Stimulated activated CD4-positive, alpha-beta T cell treated with anti-CD3 and anti-CD28 coated beads, Interleukin-1b, Interleukin-23, amount 100 ng/mL, for 1 hour (primary cell): Measurements from ENCODE around the gene C1QTNF9B.
"Not testable (repeated sequence)": the region's sequence is repeated elsewhere in the genome, so short reads cannot be mapped to it uniquely, and the experiment has no call there.

Experiments used
- DNase-seq, 2 donors: peaks; one replicate each; pipeline ENCODE4 v3.0.0-alpha.2; 2020; ENCODE audit warnings: low read depth in 2 of 2

Gene C1QTNF9B

DNA sequence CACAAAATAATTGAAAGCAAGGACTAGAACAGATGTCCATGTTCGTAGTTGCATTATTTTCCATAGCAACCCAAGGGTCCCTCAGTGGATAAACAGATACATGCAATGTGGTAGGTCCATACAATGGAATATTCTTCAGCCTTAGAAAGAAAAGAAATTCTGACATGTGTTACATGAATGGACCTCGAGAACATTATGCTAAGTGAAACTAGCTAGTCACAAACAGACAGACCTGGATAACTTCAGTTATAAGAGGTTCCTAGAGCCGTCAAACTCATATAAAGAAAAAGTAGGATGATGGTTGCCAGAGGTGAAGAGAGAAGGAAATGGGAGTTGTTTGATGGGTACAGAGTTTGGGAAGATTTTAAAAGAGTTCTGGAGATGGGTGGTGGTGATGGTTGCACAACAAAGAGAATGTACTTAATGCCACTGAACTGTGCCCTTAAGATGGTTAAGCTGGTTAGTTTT is at the start of gene C1QTNF9B:
Gene C1QTNF9B (minus strand): TSS at position 51 of the 468 bp plus-strand sequence.
- DNase-seq = not testable (repeated sequence)

DNA sequence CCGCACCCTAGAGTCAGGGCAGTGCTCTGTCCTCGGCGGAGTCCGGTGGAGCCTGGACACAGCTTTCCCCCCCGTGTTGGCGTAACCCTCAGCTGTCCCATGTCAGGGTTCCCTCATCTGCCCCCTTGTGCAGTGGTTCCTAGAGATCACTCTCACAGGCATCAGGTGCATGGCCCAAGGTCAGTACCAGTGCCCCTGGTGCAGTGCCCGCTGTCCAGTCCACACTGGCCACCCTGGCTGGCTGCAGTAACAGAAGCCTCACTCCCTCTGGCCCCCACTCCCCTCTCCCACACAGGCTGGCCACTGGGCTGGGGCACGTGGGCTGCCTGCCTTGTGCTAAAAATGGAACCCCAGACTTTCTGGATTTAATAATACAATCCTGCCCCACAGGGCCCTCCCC is 49.6 kb upstream of the C1QTNF9B start:
- no peak for DNase-seq

DNA sequence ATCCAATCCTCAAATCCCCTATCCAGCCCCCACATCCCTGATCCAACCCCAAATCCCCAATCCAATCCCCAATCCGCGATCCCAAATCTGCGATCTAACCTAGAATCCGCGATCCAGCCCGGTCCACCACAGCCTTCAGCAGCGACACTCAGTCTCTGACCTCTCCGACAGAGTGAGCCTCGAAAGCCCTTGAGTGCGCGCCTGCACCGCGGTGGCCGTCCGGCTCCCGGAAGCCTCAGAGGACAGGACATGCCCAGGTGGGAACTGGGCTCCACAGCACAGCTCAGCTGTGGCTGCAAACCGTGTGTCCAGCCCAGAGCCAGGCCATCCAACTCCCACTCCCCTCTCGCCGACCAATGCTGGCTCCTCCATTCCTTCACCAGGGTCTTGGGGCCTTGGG is 48.8 kb upstream of the C1QTNF9B start:
- DNase-seq = no peak

DNA sequence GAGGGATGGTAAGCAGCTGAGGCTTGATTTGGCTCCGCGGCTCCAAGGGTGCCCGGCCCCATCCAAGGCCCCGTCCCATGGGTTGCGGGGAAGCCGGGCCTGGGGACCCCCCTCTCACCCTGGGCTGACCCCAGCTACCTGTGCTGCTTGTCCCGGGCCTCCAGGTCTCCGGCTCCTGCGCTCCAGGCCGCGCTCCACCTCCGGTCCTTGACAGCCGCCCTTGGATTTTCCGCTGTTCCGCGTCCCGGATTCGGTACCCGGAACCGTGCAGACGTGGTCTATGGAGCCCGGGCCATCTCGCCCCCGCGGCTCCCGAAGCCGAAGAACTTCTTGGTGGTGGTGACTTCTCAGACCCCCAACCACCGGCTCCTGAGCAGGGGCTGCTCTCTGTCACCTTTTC is 48.3 kb upstream of the C1QTNF9B start:
- no peak for DNase-seq

DNA sequence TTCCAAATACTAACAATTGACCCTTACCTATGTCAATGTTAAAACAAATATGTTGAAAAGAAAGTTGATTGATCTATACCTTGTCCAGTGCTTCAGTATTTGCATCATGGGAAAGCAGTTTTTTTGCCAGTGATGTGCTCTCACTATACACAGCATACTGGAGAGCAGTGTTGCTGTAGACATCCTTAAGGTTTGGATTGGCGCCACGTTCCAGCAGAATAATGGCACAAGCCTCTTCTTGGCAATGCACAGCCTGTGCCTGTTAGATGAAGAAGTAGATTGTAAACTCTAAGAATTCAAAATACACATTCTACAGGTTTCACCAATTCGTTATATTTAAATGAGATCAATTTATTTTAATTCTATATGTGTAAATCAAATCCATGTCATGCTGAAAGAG is 43.9 kb upstream of the C1QTNF9B start:
- DNase-seq = no peak

DNA sequence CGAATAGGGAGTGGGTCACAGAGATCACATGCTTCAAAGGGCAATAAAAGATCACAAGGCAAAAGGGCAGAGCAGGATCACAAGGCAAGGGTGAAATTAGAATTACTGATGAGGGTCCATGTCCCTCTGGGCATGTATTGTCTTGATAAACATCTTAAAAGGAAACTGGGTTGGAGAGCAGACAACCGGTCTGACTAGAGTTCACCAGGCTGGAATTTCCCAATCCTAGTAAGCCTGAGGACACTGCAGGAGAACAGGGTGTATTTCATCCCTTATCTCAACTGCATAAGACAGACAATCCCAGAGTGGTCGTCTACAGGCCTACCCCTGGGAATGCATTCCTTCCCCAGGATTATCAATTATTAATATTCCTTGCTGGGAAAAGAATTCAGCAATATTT is 42.4 kb upstream of the C1QTNF9B start:
- not testable (repeated sequence) for DNase-seq

DNA sequence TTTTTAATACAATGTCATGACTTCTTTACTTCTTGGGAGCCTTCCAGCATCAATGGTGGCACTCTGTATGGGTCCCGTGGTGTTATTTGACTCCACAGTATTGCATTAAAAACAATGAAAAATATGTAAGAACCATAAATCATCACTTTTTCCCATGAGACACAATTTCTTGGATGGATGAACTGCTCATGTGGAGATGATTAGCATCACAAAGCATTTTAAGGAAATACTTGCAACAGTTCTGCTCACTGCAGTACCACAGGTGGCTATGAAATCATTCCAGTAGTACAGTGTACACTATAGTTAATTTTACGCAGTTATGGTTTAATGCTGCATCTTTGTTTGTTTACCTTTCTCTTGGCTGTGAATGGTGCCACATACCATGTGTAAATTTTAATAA is 37.2 kb upstream of the C1QTNF9B start:
- no peak for DNase-seq

DNA sequence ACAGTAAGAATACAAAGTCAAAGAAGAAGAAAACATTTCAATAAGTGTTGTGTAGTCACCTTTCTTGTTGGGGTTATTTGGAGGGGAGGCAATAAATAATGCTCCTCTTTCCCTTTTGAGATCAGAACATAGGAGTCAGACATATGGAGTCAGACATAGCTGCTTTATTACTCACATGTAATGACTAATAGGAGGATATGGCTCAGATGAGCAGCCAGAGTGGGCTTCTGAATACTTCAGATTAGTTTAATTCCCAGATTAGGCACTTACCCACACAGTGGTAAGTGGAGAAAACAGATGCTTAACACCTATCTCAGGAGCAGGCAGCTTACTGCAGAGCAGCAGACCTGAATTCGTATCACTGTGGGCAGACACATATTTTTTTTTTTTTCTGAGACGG is 31.7 kb upstream of the C1QTNF9B start:
- DNase-seq = no peak

DNA sequence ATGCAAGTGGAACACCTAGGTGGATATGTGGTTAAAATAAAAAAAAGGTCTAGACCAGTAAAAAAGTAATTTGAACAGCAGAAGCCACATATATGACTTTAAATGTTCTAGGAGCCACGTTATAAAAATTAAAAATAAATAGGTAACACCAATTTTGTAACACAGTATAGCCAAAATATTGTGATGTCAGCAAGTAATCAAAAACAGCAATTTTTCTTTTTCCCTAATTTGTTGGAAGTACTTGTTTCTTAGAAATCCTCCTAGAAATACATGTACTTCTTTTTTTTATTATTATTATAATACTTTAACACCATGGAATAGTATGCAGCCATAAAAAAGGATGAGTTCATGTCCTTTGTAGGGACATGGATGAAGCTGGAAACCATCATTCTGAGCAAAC is 25.7 kb upstream of the C1QTNF9B start:
- DNase-seq = no peak

DNA sequence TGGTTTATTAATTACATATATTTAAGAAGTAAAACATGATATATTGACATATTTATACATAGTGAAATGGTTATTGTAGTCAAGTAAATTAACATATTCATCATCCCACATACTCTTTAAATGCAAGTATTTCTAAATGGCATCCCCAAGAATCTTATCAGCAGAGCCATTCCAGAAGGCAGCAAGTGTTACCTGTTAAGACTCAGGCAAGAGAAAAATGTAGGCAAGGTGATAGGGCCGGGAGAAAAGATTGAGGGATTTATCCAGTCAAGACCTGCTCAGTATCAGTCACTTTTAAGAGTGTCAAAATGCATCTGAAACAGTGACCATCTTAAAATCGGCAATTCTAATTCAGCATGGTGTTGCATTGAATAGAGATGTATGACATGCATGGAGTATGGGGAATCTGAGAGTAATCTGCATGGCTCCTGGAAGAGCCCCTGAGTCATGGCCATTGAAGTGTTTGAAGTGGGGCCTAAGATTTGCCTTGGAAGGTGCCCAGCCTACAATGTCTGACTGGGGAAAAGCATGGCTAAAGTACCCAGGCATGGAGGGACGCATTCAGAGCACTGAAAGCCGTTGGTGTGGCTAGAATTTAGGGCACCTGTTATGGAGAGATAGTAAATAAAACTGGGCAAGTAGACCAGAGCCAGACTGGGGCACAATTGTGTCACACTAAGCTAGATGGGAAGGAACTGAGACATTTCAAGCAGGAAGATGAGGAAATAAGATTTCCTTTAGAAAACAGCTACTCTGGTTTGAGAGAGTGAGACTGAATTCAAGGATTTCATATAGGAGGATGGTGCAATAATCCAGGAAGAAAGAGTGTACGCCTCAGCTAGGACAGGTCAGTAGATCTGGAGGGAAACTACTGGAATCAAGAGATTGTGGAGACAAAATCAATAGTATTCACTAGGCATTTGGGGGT is 25.0 kb upstream of the C1QTNF9B start:
- DNase-seq = no peak

DNA sequence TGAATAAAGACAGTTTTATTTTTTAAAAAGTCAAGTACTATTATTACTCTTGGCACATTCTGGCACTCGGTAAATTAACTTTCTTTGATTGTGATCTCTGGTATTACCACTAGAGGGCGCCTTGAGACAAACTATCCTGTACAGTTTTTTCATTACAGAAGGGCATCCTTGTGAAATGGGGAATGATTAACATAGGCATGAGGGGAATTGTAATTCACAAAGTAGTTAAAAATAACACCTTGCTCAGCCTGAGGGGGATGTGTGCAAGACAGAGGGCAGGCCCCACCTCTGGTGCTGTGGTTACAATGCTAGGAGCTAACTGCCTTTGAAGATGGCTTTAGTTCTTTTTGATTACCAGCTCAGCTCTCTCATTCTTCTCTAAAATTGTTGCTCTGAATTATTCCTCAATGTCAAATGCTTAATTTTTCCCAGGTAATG is 24.2 kb upstream of the C1QTNF9B start:
- no peak for DNase-seq

DNA sequence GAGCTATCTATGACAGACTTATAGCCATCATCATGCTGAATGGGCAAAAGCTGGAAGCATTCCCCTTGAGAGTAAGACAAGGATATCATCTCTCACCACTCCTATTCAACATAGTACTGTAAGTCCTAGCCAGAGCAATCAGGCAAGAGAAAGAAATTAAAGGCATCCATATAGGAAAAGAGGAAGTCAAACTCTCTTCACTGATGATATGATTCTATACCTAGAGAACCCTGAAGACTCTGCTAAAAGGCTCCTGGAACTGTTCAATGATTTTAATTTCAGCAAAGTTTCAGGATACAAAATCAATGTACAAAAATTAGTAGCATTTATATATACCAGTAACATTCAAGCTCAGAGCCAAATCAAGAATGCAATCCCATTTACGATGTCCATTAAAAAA is 21.7 kb upstream of the C1QTNF9B start:
- no peak for DNase-seq

DNA sequence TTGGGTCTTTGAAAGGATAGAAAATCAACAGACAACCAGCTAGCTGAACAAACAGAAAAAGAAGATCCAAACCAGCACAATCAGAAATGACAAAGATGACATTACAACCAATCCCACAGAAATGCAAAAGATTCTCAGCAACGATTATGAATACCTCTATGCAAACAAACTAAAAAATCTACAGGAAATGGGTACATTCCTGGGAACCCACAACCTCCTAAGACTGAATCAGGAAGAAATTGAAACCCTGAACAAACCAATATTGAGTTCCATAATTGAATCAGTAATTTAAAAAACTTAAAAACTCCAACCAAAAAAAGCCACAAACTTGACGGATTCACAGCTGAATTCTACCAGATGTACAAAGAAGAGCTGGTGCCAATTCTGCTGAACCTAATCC is 20.9 kb upstream of the C1QTNF9B start:
- no peak for DNase-seq

DNA sequence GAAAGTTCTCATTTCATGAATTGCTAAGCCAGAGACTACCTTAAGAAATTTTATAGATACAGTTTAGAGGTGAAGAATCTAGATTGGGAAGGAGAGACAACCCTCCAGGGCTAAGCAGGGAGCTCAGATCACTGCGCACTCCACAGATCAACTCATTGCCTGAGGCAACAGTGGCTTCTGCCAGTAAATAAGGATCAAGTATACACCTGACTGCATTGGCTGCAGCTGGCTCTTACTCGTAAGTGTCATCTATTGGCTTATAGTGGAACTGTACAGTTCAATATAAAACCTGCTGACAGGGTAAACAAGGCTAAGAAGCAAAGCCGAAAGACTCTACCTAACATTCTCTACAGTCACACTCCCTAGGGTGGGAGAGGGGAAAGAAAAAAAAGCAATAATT is 18.0 kb upstream of the C1QTNF9B start:
- DNase-seq = no peak

DNA sequence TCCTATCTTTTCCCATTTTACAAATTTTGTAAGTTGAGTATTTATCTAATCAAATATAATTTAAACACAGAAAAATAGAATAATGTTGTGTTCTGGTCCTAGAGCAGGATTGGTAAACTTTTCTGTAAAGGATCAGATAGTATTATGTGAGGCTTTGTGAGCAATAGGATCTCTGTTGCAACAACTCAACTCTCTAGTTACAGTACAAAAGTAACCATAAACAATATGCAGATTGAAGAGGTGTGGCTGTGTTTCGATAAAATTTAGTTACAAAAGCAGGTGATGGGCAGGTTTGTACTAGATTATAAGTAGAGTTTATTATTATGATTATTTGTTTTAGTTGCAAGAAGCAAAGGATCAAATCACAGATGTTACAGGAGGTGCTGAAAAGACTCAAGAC is 15.2 kb upstream of the C1QTNF9B start:
- DNase-seq = no peak

DNA sequence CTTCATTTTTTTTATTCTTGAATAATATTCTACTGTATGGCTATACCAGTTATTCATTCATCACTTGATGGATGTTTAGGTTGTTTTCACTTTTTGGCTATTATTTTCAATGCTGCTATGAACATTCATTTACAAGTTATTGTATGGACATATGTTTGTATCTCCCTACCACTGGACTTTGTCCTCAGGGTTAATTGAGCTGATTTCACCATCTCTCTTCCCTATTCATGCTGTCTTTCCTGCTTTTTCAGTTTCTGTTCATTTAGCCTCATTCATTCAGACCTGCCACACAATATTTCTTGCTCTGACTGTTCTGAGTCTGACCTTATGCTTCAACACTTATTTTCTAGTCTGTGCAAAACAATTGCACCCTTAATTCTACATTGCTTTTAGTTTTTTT is 12.3 kb upstream of the C1QTNF9B start:
- DNase-seq = no peak

DNA sequence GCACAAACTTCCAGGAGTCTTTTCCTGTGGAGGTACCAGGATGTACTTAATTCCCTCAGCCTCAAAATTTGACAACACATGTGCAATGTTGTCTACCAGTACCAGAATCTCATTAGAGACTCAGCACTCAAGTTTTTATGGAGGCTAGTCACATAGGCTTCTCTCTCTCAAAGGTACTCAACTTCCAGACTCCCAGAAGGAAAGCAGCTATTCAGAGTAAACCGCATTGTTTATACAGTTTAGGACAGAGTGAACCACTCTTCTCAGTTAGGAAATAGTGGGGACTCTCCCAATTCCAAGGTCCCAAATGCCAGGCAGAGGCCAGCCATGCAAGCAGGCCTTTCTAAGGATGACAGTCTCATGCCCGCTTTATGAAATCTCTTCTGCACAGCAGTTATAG is 8.5 kb upstream of the C1QTNF9B start:
- DNase-seq = no peak

DNA sequence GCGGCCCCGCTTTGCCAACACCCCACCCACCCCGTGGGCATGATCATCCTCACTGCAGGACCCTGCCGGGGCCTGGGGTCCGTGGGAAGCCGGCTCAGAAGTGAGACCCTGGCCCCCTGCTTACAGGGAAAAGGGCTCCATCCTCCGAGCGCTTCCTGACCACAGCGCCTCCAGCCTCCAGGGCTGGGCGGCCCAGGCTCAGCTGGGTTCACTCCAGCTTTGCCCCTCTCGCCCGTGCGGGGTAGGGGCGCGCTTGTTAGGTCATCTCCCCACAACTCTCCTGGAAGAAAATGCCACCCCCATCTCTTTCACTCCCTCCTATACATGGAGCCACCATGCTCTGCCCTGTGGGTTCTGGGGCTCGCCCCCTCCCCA is 6.6 kb upstream of the C1QTNF9B start:
- no peak for DNase-seq

DNA sequence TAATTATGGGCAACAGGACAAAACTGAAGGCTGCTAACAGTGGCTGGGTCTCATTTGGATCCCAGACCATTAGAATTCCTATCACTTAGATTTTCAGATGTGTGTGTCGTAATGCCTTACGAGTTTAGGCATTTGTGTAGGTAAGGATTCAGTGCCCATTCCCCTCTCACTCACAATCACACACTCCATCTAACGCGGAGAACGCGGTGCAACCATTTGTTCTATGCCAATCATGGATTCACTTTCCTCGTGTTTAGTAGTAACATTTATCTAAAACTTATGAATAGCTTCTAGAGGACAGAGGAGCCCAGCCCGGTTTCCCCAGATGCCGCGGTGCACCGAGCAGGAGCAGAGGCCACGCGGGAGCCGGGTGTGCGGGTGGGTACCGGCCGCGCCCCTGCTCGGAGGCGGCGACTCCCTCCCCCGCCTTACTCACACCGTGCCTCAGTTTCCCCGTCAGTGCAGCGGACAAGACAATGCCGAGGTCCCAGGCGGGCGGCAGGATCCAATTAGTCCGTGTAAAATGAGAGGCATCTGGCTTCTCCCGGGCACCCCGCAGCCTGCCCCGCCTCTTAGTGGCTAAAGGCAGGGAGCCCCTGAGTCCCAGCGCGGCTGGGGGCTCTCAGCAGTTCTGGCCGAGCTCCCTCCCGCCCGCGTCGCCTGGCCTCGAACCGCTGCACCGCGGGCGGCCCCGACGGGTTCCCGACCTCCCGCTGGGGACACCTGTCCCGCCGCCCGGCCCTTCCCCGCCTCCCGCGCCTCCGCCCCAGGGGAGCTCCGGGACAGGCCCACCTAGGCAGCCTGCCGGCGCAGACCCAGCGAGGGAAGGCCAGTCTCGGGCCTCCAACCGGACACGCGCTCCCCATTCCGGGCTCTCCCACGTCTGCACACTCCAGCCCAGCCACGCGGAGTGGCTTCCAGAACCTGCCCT is 5.9 kb upstream of the C1QTNF9B start:
- DNase-seq = no peak

DNA sequence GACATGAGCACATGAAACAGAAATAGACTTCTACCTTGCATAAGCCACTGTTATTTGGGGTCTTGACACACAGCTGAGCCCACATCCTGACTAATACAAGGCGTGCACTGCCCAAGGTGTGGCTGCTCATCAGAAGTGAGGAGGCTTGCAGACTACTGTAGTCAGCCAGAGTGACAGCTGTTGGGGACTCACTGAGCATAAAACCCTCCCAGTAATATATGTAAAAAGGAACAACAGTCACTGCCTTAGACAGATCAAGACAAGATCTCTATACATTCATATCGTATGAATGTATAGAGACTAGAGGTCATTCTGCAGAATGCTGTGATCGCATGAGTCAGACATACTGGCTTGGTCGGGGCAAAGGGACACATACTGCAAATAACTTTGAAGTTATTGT is 4.1 kb upstream of the C1QTNF9B start:
- DNase-seq = no peak

DNA sequence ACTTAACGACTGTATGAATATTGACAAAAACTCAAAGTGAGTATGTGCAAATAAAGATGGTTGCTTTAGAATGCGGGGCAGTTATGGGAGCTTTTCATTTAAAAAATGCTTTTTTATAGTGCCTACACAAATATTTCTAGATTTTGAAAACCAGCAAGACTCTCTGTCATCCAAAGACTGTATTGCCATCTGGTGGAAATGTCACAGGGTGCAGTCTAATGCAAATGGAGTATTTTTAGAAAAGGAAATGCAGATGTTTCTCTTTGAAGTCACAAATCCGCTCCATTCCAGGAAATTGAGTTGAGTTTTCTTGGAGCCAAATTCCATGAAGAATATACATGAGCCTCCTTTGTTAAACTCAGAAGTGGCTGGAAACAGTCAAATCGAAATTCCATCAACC is 2.3 kb upstream of the C1QTNF9B start:
- DNase-seq = no peak

DNA sequence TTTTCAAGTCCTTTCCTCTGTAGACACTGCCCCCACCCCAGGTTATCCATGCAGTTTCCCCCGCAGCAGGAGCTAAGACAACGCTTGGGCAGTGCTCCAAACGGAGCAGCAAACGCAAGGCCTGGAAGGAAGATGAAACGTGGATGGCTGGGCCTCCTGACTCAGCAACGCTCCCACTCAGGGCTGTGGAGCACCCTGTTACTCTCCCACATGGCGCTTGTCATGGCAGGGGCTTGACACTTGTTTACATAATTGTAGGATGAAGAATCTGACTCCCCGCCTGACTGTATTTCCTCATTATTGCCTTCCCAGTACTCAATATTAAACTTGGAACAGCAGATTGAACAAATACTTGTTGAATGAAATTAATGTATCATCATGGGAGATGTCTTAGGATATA is 799 bp upstream of the C1QTNF9B start:
- DNase-seq = no peak

DNA sequence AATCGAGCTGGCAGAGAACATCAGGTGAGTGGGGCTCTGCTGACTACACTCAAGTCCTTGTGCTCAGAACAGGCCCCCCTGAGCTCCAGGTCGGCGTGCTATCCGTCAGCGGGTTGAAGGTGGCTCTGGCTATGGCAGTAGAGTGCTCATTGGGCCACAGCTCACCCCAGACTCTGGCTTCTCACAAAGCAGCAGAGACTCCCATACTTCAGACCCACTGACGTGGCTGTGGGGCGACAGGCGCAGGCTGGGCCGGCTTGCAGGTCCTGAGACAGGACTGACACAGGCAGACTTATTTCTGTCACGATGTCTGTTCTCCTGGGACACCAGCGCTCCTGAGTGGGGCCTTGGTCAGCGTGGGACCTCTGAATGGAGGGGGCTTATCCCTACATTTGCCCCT is 2.6 kb downstream of the C1QTNF9B start:
- DNase-seq = not testable (repeated sequence)
